Activated T-helper 17 cell treated with anti-CD3 and anti-CD28 coated beads, Interleukin-2, amount 50 U/mL, for 72 hours (primary cell): ENCODE results near the gene IFNAR1. TPM values are rescaled to one million over a fixed set of nuclear protein-coding genes. Genes with fewer than 3 reads are reported as not detected.
"Not testable (repeated sequence)": the region's sequence is repeated elsewhere in the genome, so short reads cannot be mapped to it uniquely, and the experiment has no call there.

Experiments
- ATAC-seq: fragments of 150-1000 bp; cut with Tn5 transposase; replicated peaks from 2 replicates; pipeline ENCODE4 v1.10.0; 2021; ENCODE audit warnings: mild to moderate bottlenecking, moderate library complexity
- H3K27ac Mint-ChIP-seq: one replicate; pipeline ENCODE4 v1.8.0; 2022; ENCODE audit warnings: mixed read lengths
- H3K27me3 Mint-ChIP-seq: one replicate; pipeline ENCODE4 v1.8.0; 2022; ENCODE audit warnings: mixed read lengths
- H3K36me3 Mint-ChIP-seq: one replicate; pipeline ENCODE4 v1.8.0; 2022; ENCODE audit warnings: low read depth, mild to moderate bottlenecking, mixed read lengths
- H3K4me1 Mint-ChIP-seq: one replicate; pipeline ENCODE4 v1.8.0; 2022; ENCODE audit warnings: mixed read lengths
- H3K4me3 Mint-ChIP-seq: one replicate; pipeline ENCODE4 v1.8.0; 2022; ENCODE audit warnings: mild to moderate bottlenecking, mixed read lengths
- H3K9me3 Mint-ChIP-seq: one replicate; pipeline ENCODE4 v1.8.0; 2022; ENCODE audit warnings: mixed read lengths
- total RNA-seq, 2 donors: library from RNA; stranded (reverse); gene quantifications; one replicate each; pipeline ENCODE4 v1.2.3, GENCODE V29; 2022

IFNAR1 gene
- total RNA-seq, 2 donors from 2014 or later, result 38.5 to 38.8 TPM

DNA sequence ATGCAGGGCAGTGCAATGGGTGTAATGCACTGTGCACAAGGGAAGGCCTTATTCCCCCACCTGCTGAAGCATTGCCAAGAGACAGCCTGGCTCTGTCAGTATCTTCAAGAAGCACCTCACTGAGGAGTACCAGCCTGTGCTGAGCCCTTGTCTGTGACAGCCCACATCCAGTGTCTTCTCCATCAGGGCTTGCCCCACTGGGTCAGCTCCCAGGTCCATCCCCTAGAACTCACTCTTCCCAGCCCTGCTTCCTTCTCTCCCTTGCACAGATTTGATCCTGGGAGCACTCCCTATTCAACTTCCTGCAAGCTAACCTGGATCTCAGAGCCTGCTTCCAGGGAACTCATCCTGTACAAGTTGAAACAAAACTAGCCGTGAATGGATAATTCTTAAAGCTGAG is 44.8 kb downstream of the IFNAR1 start:
- no peak for ATAC-seq

DNA sequence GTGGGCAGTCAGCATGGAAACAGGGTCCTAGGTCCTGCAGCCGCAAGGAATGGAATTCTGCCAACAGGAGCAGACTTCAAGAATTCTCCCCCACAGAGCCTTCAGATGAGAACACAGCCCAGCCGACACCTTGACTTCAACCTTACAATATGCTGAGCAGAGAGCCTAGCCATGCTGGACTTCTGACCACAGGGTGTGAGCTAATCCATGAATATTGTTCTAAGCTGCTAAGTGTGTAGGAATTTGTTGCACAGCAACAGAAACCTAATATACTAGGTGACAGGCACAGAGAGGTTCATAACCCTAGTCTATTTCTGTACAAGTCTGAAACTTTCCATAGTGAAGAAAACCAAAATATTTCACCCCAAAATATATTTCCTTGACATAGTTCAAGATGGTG is 45.5 kb downstream of the IFNAR1 start:
- H3K9me3 Mint-ChIP-seq, result peaks cover 11% of the 10 kb centered on the region
- H3K27ac Mint-ChIP-seq, result no peak overlapping the region
- no peaks in the 10 kb centered on the region for H3K36me3 Mint-ChIP-seq
- no peak overlapping the region for H3K4me3 Mint-ChIP-seq
- H3K27me3 Mint-ChIP-seq, result no peaks in the 10 kb centered on the region
- no peak for ATAC-seq
- H3K4me1 Mint-ChIP-seq, result peaks cover 3% of the 10 kb centered on the region

More for the DNA sequence above, 44.8 kb downstream of the IFNAR1 start:
- Mint-ChIP-seq H3K4me3 (no peak overlapping the region), H3K9me3 (peaks cover 11% of the 10 kb centered on the region), H3K36me3 (no peaks in the 10 kb centered on the region), H3K27me3 (no peaks in the 10 kb centered on the region), H3K27ac (peak overlapping the region; percentile 17), H3K4me1 (no peaks in the 10 kb centered on the region)

DNA sequence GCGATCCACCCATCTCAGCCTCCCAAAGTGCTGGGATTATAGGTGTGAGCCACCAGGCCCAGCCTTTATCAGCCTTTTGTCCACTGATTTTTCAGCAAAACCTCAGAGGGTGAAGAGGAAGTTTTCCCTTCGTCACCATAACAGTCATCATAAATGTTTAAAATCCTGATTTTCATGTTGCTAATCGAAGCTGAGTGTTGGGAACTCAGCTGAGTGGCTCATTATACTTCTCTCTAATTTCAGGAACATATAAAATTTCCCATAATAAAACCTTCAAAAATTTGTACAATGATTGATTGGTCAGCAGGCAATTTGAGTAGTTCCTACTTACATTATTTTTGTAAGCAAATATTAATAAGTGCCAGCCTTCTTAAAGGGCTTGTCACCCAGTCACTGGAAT is 46.6 kb downstream of the IFNAR1 start:
- Mint-ChIP-seq H3K4me3 (no peak overlapping the region), H3K9me3 (peaks cover 11% of the 10 kb centered on the region), H3K27ac (no peak overlapping the region), H3K27me3 (no peaks in the 10 kb centered on the region), H3K4me1 (peaks cover 5% of the 10 kb centered on the region), H3K36me3 (no peaks in the 10 kb centered on the region)
- no peak for ATAC-seq

DNA sequence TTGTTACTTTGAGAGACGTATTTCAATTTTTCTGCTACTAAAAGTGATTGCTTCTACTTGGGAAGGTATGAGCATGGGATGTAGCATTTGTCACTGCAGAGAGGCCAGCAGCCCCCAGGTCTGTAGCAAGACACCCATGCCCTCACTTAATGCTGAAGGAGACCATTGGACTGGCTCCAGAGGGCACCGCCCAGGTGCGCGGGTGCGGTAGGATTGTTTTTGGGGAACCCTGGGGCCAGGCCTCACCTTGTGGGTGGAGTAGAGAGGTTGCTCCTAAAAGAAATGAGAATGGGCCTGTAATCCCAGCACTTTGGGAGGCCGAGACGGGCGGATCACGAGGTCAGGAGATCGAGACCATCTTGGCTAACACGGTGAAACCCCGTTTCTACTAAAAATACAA is 47.8 kb downstream of the IFNAR1 start:
- no peak overlapping the region for H3K4me3 Mint-ChIP-seq

DNA sequence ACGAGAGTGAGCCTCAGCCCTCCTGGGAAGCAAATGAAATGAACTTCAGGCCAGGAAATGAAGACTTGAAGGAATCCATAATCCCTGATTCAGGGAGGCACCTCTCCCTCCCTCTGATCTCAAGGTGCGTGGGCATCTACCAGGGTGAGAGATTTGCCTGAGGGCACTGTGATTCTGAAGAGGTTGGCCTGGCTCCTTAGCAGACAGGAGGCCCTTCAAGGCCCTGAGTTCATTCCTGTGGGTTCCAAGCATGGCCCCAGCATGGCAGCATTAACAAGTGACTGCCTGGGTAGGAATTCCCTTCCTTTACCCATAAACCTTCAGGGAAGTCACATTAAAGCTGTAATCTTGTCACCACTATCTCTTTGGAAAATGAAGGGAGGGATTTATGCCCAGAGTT is 48.7 kb downstream of the IFNAR1 start:
- Mint-ChIP-seq H3K9me3 (peaks cover 2% of the 10 kb centered on the region), H3K4me1 (peaks cover 5% of the 10 kb centered on the region), H3K36me3 (no peaks in the 10 kb centered on the region), H3K27ac (no peak overlapping the region), H3K4me3 (no peak overlapping the region), H3K27me3 (no peaks in the 10 kb centered on the region)
- no peak for ATAC-seq

More for the DNA sequence above, 47.8 kb downstream of the IFNAR1 start:
- H3K36me3 Mint-ChIP-seq, result no peaks in the 10 kb centered on the region
- H3K4me1 Mint-ChIP-seq, result peaks cover 5% of the 10 kb centered on the region
- ATAC-seq, result no peak
- H3K9me3 Mint-ChIP-seq, result peaks cover 5% of the 10 kb centered on the region
- H3K27me3 Mint-ChIP-seq, result no peaks in the 10 kb centered on the region
- no peak overlapping the region for H3K27ac Mint-ChIP-seq

DNA sequence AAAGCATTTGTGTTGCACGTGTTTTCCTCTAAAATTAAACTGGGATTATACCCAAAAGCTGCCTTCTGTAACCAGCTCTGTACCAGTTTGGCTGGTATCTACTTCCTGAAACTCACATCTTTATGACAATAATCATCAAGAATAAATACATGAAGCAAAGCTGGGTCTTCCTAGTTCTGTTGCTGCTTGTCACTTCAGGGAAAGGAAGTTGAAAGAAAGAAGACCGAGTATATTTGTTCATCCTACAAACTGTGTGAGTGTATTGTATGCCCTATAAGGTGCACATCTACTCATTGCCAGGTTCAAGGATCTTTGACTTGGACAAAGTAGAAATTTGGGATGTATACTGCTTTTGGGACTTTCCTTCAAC is 49.3 kb downstream of the IFNAR1 start:
- Mint-ChIP-seq H3K36me3 (no peaks in the 10 kb centered on the region), H3K27ac (no peak overlapping the region), H3K4me3 (no peak overlapping the region), H3K9me3 (no peaks in the 10 kb centered on the region), H3K4me1 (peaks cover 5% of the 10 kb centered on the region), H3K27me3 (no peaks in the 10 kb centered on the region)
- no peak for ATAC-seq

DNA sequence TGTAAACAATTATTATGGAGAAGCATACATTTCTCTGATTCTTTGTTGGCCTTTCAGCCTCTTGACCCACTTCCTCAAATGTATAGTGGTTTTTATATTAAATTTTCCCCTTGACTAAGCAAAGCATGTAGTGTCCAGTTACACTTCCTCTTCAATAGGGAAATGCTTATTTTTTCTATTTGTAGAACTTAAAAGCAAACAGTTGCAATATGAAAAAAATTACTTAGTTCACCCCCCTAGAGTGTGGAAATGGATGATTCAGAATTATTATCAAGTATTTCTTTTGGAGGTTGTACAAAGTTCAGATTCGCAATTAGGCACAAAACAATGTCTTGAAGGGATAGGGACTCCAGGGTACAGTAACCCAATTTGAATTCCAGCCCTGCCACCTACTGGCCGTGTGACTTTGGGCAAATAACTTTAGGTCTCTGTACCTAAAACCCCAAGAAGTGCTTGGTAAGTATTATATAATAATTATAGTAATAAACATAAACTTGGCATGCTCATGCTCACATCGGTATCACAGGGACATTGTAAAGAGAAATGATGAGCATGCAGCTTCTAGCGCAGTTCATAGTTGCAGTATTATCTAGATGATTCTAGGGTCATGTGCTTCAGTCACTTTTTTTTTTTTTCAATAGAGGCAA is 49.8 kb downstream of the IFNAR1 start:
- Mint-ChIP-seq H3K4me1 (peaks cover 5% of the 10 kb centered on the region), H3K9me3 (no peaks in the 10 kb centered on the region), H3K27me3 (no peaks in the 10 kb centered on the region), H3K27ac (no peak overlapping the region), H3K4me3 (no peak overlapping the region), H3K36me3 (no peaks in the 10 kb centered on the region)
- peak; percentile 79 for ATAC-seq

DNA sequence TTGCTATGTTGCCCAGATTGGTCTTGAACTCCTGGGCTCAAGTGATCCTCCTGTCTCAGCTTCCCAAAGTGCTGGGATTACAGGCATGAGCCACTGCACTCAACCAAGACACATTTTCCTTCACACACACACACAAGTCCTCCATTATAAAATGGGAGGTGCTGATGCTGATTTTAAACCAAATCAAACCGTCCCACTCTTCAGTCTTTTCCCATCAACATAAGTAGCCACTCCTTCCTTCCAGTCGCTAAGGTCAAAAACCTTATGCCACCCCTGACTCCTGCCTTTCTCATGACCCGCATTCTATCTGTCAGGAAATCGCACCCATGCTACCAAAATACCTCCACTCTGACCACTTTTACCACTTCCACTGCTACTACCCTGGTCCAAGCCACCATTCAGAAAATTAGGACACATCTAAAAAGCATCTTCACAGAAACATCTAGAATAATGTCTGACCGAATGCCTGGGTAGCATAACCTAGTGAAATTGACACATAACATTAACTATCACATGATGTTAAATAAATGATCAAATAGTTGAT is 50.4 kb downstream of the IFNAR1 start:
- Mint-ChIP-seq H3K9me3 (no peaks in the 10 kb centered on the region), H3K36me3 (no peaks in the 10 kb centered on the region), H3K27me3 (no peaks in the 10 kb centered on the region), H3K4me1 (peaks cover 5% of the 10 kb centered on the region), H3K4me3 (no peak overlapping the region), H3K27ac (no peak overlapping the region)
- no peak for ATAC-seq

DNA sequence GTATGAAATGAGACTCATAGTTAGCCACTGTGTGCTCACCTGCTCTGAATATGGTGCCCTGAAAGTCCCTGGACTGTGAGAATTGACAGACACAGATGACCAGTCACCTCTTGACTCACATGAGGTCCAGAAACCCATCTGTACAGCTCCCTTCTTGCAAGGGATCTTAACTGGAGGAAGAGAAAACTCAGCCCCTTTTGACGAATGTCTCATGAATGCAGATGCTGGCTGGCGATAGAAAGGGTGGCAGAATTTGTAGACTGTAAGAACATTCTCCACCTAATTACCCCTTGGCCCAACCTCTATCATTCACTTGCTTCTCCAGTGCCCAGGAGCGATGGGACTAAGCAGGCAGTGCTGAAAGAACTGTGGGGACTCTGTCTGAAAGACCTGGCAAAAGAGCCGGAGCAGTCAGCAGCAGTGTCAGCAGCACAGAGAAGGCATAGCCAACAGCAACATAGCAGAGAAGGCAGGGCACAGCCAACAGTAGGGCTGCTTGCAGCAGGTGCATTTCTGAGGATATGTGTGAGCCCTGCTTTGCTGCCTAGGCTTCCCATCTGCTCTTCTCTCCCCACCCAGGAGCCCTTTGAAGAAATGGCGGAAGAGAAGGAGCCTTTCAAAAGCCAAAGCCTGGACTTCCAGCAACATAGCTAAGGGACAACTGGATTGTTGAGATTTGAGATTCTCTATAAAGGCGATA is 52.6 kb downstream of the IFNAR1 start:
- no peak for ATAC-seq
- Mint-ChIP-seq H3K4me3 (no peak overlapping the region), H3K4me1 (peaks cover 22% of the 10 kb centered on the region), H3K36me3 (no peaks in the 10 kb centered on the region), H3K27me3 (no peaks in the 10 kb centered on the region), H3K9me3 (no peaks in the 10 kb centered on the region), H3K27ac (no peak overlapping the region)

DNA sequence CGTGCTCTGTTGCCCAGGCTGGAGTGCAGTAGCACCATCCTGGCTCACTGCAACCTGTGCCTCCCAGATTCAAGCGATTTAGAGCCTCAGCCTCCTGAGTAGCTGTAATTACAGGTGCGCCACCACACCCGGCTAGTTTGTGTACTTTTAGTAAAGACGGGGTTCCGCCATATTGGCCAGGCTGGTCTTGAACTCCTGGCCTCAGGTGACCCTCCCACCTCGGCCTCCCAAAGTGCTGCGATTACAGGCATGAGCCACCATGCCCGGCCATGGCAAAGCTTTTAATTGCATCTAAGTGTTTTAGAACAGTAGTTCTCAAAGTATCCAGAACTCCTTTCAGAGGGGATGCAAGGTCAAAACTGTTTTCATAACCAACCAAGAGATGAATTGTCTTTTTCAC is 53.3 kb downstream of the IFNAR1 start:
- Mint-ChIP-seq H3K36me3 (no peaks in the 10 kb centered on the region), H3K4me1 (peaks cover 24% of the 10 kb centered on the region), H3K27ac (no peak overlapping the region), H3K9me3 (no peaks in the 10 kb centered on the region), H3K4me3 (no peak overlapping the region), H3K27me3 (no peaks in the 10 kb centered on the region)
- ATAC-seq, result no peak

DNA sequence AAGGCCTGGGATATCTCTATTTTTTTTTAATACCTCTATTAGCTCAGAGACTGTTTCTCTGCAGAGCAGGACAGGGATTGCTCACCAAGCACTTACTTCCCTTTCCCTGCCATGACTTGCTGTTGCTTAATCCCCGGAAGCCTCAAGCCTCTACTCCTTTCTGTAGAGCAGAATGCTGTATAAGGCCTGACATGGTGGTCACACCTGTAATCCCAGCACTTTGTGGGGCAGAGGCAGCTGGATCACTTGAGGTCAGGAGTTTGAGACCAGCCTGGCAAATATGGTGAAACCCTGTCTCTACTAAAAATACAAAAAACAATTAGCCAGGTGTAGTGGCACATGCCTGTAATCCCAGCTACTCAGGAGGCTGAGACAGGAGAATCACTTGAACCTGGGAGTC is 55.2 kb downstream of the IFNAR1 start:
- H3K4me3 Mint-ChIP-seq, result peak overlapping the region; percentile 67
- H3K9me3 Mint-ChIP-seq, ATAC-seq, H3K27me3 Mint-ChIP-seq, H3K36me3 Mint-ChIP-seq: not testable (repeated sequence)
- peaks cover 34% of the 10 kb centered on the region for H3K4me1 Mint-ChIP-seq
- peak overlapping the region; percentile 82 for H3K27ac Mint-ChIP-seq

DNA sequence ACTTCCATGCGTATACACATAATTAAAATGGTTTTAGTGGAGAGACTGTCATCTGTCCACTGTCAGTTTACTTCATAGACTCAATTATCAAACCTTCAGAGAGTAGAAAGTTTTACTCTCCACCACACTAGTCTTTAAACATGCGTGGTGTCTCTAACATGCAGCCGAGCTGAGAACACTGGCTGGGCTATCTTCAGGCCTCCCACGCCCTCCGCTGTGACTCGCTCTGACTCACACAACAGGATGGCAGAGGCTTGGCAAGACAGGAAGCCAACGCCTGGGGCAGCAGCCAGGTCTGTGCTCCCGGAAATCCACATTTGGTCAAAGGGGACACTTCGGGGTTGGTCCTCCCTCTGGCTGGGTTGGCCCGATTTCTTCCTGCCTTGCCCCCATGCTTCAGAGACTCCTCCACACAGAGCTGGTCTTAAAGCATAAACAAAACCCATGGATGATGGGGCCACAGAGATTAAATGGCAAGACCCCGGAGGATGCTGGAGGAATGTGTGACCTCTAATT is 55.8 kb downstream of the IFNAR1 start:
- peak; percentile 85 for ATAC-seq
- no peaks in the 10 kb centered on the region for H3K9me3 Mint-ChIP-seq
- H3K4me1 Mint-ChIP-seq, result peaks cover 34% of the 10 kb centered on the region
- peak overlapping the region; percentile 82 for H3K27ac Mint-ChIP-seq
- no peaks in the 10 kb centered on the region for H3K36me3 Mint-ChIP-seq
- H3K4me3 Mint-ChIP-seq, result peak overlapping the region; percentile 67
- no peaks in the 10 kb centered on the region for H3K27me3 Mint-ChIP-seq

DNA sequence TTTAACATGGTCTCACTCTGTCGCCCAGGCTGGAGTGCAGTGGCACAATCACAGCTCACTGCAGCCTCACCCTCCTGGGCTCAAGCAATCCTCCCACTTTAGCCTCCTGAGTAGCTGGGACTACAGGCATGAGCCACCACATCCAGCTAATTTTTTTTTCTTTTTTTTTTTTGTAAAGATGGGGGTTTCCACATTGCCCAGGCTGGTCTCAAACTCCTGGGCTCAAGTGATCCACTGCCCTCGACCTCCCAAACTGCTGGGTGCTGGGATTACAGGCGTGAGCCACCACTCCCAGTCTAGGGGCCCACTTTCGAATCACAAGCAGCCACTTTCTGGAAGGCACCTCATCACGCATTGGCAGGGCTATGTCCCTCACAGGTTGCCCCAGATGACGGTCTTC is 56.6 kb downstream of the IFNAR1 start:
- Mint-ChIP-seq H3K4me1 (peaks cover 35% of the 10 kb centered on the region), H3K27ac (peak overlapping the region; percentile 82), H3K4me3 (peak overlapping the region; percentile 67)
- not testable (repeated sequence) for H3K36me3 Mint-ChIP-seq, ATAC-seq, H3K9me3 Mint-ChIP-seq, H3K27me3 Mint-ChIP-seq

DNA sequence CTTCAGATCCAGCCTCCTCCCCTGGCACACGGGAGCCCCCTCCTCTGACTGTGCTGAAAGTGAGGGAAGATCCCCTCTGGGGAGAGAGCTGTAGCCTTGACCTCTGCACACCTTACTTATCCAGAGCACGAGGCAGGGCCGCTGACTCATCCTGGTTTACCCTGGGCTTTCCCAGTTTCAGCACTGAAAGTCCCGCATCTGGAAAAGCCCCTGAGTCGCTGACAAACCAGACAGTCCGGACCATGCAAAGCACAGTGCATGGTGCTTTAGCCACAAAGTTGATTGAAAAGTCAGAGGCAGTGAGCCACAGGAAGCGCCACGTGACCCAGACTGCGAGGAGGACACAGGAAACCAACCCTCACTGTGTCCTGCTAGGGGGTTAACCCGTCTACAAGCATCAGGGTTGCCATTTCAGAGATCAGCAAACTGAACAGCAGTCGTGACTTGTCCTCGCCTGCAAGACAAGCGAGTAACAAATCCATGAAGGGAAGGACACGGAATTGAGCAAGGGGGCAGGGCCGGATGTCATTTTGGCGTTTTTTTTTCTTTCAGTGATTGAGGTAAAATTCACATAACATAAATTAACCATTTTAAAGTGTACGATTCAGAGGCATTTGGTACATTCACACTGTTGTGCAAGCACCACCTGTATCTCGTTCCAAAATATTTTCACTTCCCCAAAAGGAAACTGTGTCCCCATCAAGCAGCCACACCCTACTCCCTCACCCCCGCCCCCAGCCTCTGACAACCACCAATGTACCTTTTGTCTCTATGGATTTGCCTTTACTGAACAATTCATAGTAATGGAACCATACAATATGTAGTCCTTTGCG is 58.5 kb downstream of the IFNAR1 start:
- Mint-ChIP-seq H3K27ac (peak overlapping the region; percentile 7), H3K27me3 (no peaks in the 10 kb centered on the region)

More for the DNA sequence above, 58.5 kb downstream of the IFNAR1 start:
- Mint-ChIP-seq H3K4me3 (peak overlapping the region; percentile 67), H3K9me3 (no peaks in the 10 kb centered on the region), H3K36me3 (no peaks in the 10 kb centered on the region), H3K4me1 (peaks cover 35% of the 10 kb centered on the region)
- ATAC-seq, result peak; percentile 76
